DMS153 treated with DMSO at 0.1 percent for 48 hours (cell line): ENCODE data around the gene DAGLA.
"Not testable (repeated sequence)": the region's sequence is repeated elsewhere in the genome, so short reads cannot be mapped to it uniquely, and the experiment has no call there.

Experiments
- DNase-seq: peaks from one replicate; lab custom pipeline; 2025; ENCODE audit not compliant: unreplicated experiment; lab: John Stamatoyannopoulos, UW

DAGLA gene

GRCh38 chr11:61666684-61667297, 13.4 kb upstream of the DAGLA start:
- no peak for DNase-seq

GRCh38 chr11:61667684-61668305, 12.4 kb upstream of the DAGLA start:
- no peak for DNase-seq

GRCh38 chr11:61669417-61669816, 10.8 kb upstream of the DAGLA start:
- DNase-seq: no peak

- DNase-seq: no peak
Measured at GRCh38 chr11:61670626-61671025, 9.6 kb upstream of the DAGLA start.

GRCh38 chr11:61671527-61671926, 8.7 kb upstream of the DAGLA start:
- no peak for DNase-seq

GRCh38 chr11:61673946-61674467, 6.2 kb upstream of the DAGLA start:
- DNase-seq: not testable (repeated sequence)

GRCh38 chr11:61675826-61676225, 4.4 kb upstream of the DAGLA start:
- DNase-seq: no peak

- DNase-seq: no peak
Measured at GRCh38 chr11:61679296-61679695, 895 bp upstream of the DAGLA start.

GRCh38 chr11:61680622-61681221, 531 bp downstream of the DAGLA start:
- no peak for DNase-seq

- no peak for DNase-seq
Measured at GRCh38 chr11:61682093-61682732, 2.0 kb downstream of the DAGLA start.

GRCh38 chr11:61682906-61683675, 2.9 kb downstream of the DAGLA start:
- DNase-seq: no peak

GRCh38 chr11:61683961-61684869, 4.0 kb downstream of the DAGLA start:
- DNase-seq: no peak

GRCh38 chr11:61684870-61685616, 4.9 kb downstream of the DAGLA start:
- DNase-seq: no peak

- no peak for DNase-seq
Measured at GRCh38 chr11:61685617-61685967, 5.4 kb downstream of the DAGLA start.

GRCh38 chr11:61686066-61686465, 5.9 kb downstream of the DAGLA start:
- DNase-seq: no peak

- no peak for DNase-seq
Measured at GRCh38 chr11:61686469-61686868, 6.3 kb downstream of the DAGLA start.

- DNase-seq: no peak
Measured at GRCh38 chr11:61687420-61687819, 7.2 kb downstream of the DAGLA start.

- DNase-seq: no peak
Measured at GRCh38 chr11:61688365-61689163, 8.4 kb downstream of the DAGLA start.

GRCh38 chr11:61689164-61689496, 8.9 kb downstream of the DAGLA start:
- DNase-seq: no peak
